ENCODE results near the gene CANT1. TPM values are rescaled to one million over a fixed set of nuclear protein-coding genes. Genes with fewer than 3 reads are reported as not detected.
A peak's percentile ranks its signal among the peaks of the same experiment; 100 is the strongest.
"Not testable (repeated sequence)": the region's sequence is repeated elsewhere in the genome, so short reads cannot be mapped to it uniquely, and the experiment has no call there.

Gene CANT1
- total RNA-seq, 1 donor from 2014 or later, result 66.3 TPM

GRCh38 chr17:79022507-79022991 lies 13.0 kb upstream of the CANT1 start:
- no peak overlapping the region for H3K4me3 Mint-ChIP-seq (ENCODE audit: low read depth)
- TF ChIP-seq CTCF (IDR thresholded peaks at IDR 0.05; ENCODE audit: unreplicated experiment), result no peak
- peaks cover 30% of the 10 kb centered on the region for H3K4me1 Mint-ChIP-seq (ENCODE audit: low read depth)
- H3K36me3 Mint-ChIP-seq (ENCODE audit: insufficient read depth), result no peaks in the 10 kb centered on the region
- H3K27ac Mint-ChIP-seq, result no peak overlapping the region
- peaks cover 59% of the 10 kb centered on the region for H3K27me3 Mint-ChIP-seq
- H3K9me3 Mint-ChIP-seq (ENCODE audit: low read depth), result no peaks in the 10 kb centered on the region
- no peak for DNase-seq (ENCODE audit: low spot score, unreplicated experiment)

DNA sequence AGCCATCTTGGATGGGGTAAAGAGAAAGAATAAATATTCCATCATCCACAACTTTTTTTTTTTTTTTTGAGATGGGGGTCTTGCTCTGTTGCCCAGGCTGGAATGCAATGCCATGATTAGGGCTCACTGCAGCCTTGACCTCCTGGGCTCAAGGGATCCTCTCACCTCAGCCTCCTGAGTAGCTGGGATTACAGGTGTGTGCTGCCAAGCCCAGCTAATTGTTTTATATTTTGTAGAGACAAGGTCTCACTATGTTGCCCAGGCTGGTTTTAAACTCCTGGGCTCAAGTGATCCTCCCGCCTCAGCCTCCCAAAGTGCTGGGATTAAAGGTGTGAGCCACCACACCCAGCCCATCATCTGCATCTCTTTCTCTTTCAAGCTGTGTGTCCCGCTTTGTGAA lies 12.4 kb upstream of the CANT1 start:
- not testable (repeated sequence) for H3K27ac Mint-ChIP-seq; H3K9me3 Mint-ChIP-seq (ENCODE audit: low read depth); H3K36me3 Mint-ChIP-seq (ENCODE audit: insufficient read depth); H3K4me3 Mint-ChIP-seq (ENCODE audit: low read depth); DNase-seq (ENCODE audit: low spot score, unreplicated experiment)
- Mint-ChIP-seq H3K27me3 (peaks cover 53% of the 10 kb centered on the region), H3K4me1 (ENCODE audit: low read depth) (peaks cover 32% of the 10 kb centered on the region)

DNA sequence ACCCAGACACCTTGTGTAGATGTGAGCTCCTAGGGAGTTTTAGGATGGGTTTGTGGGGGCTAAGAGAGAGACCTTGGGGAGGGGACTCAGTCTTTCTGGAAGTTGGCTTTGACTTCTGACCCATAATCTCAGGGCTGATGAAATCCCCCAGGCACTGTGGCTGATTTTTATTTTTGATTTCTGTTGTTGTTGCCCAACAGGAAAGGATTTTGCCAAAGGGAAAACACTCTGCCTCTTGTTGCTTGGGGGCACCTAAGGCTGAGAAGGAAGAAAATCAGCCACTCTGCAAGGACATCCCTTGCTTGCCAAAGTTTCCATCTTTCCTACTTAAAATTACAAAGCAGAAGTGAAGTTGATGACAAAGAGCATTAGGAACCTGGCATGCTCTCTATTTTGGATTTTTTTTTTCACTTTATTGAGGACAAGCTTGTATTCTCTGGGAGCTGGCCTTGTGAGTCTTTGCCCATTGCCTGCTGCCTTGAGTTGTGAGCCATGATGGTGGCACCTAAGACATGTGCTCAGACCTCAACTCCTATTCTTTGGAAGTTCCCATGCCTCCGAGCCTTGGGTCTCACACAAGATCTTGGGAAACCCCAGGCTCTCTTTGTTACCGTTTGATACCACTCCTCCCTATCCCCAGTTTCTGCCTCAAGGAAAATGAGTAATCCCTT lies 11.2 kb upstream of the CANT1 start:
- TF ChIP-seq CTCF (IDR thresholded peaks at IDR 0.05; ENCODE audit: unreplicated experiment), result no peak
- Mint-ChIP-seq H3K4me1 (ENCODE audit: low read depth) (peaks cover 33% of the 10 kb centered on the region), H3K27me3 (peaks cover 46% of the 10 kb centered on the region), H3K4me3 (ENCODE audit: low read depth) (no peak overlapping the region), H3K27ac (no peak overlapping the region), H3K36me3 (ENCODE audit: insufficient read depth) (no peaks in the 10 kb centered on the region), H3K9me3 (ENCODE audit: low read depth) (peaks cover 8% of the 10 kb centered on the region)
- no peak for DNase-seq (ENCODE audit: low spot score, unreplicated experiment)

DNA sequence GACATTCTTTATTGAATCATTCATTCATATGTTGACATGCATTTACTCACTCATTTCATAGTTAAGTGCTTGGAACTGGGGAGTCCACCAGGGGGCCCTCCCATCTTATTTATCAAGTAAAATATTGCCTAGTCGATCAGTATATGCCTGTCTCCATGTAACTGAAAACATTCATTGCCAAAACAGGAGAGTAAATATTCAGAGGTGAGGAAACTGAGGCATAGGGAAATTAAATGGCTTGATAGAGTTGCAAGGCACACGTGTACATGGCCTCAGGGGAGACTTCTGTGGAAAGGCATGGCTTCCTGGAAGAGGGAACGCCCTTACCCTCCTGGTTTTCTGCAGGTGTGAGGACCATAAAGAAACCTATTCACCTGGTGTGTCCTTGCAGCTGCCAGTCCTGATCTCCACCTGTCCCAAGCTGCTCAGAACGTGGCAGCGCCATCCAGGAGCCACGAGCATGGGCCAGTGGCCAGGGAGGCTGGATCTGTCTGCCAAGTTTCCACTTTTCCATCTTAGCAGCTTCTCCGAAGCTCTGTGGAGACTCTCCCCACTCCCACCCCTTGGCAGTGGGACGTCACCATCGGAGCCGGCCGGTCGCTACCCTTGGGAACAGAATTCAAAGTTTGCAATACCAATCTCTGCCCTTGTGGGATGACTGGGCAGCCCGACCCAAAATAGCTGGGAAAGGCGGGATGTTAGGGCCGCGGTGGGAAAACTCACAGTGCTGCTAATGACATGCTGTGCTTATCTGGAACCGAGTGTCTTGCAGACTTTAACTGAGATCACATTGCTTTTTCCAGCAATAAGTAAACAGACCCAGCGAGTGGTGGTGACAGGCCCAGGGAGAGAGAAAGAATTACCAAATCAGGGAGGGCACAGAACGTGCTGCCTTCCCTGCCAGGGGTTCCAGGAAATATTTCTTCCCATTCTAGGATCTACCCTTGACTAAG lies 10.3 kb upstream of the CANT1 start:
- no peak overlapping the region for H3K4me3 Mint-ChIP-seq (ENCODE audit: low read depth)
- peak; percentile 53 for TF ChIP-seq CTCF (IDR thresholded peaks at IDR 0.05; ENCODE audit: unreplicated experiment)
- no peak for DNase-seq (ENCODE audit: low spot score, unreplicated experiment)
- peaks cover 1% of the 10 kb centered on the region for H3K36me3 Mint-ChIP-seq (ENCODE audit: insufficient read depth)
- H3K9me3 Mint-ChIP-seq (ENCODE audit: low read depth), result peaks cover 8% of the 10 kb centered on the region
- no peak overlapping the region for H3K27ac Mint-ChIP-seq
- peaks cover 31% of the 10 kb centered on the region for H3K4me1 Mint-ChIP-seq (ENCODE audit: low read depth)
- peaks cover 40% of the 10 kb centered on the region for H3K27me3 Mint-ChIP-seq

DNA sequence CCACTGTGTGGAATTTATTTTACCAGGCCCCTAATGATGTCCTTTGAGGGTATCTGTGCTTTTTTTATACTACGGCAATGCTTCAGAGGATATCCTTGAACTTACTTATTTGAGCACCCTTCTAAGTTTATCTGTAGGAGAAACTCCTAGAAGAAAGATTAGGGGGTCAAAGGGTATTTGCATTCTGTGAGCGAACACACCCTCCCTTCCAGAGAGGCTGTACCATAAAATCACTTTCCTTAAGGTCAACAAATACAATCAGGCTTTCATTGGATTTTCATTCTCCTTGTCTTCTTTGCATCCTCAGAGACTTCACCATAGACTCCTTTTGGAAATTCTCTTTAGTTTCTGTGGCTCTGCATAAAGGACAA lies 9.7 kb upstream of the CANT1 start:
- peaks cover 35% of the 10 kb centered on the region for H3K27me3 Mint-ChIP-seq
- H3K4me3 Mint-ChIP-seq (ENCODE audit: low read depth), result no peak overlapping the region
- no peak overlapping the region for H3K27ac Mint-ChIP-seq

More for the DNA sequence above, 9.7 kb upstream of the CANT1 start:
- Mint-ChIP-seq H3K4me1 (ENCODE audit: low read depth) (peaks cover 31% of the 10 kb centered on the region), H3K9me3 (ENCODE audit: low read depth) (peaks cover 8% of the 10 kb centered on the region), H3K36me3 (ENCODE audit: insufficient read depth) (peaks cover 1% of the 10 kb centered on the region)
- DNase-seq (ENCODE audit: low spot score, unreplicated experiment), result no peak
- no peak for TF ChIP-seq CTCF (IDR thresholded peaks at IDR 0.05; ENCODE audit: unreplicated experiment)

Data from progenitor cell of endocrine pancreas (in vitro differentiated cells).